IPS-18a (cell line): ENCODE data around the gene LUZP2.
"Not testable (repeated sequence)": the region's sequence is repeated elsewhere in the genome, so short reads cannot be mapped to it uniquely, and the experiment has no call there.

Experiments used
- H3K27ac ChIP-seq: one replicate; pipeline ENCODE4 v1.5.1; 2013; ENCODE audit warnings: low read length
- H3K27me3 ChIP-seq: one replicate; pipeline ENCODE4 v1.6.1; 2013; ENCODE audit warnings: mild to moderate bottlenecking, low read length; ENCODE audit not compliant: control insufficient read depth, insufficient read depth
- H3K36me3 ChIP-seq: one replicate; pipeline ENCODE4 v1.6.1; 2013; ENCODE audit warnings: low read depth, low read length; ENCODE audit not compliant: control insufficient read depth
- H3K4me1 ChIP-seq: one replicate; pipeline ENCODE4 v1.6.1; 2013; ENCODE audit warnings: low read depth, low read length; ENCODE audit not compliant: control insufficient read depth
- H3K4me3 ChIP-seq: one replicate; pipeline ENCODE4 v1.5.1; 2013; ENCODE audit warnings: low read length
- H3K9ac ChIP-seq: one replicate; pipeline ENCODE4 v1.6.1; 2013; ENCODE audit warnings: mild to moderate bottlenecking, low read length, moderate library complexity
- H3K9me3 ChIP-seq: one replicate; pipeline ENCODE4 v1.6.1; 2013; ENCODE audit warnings: low read depth, low read length; ENCODE audit not compliant: control insufficient read depth

The LUZP2 gene

DNA sequence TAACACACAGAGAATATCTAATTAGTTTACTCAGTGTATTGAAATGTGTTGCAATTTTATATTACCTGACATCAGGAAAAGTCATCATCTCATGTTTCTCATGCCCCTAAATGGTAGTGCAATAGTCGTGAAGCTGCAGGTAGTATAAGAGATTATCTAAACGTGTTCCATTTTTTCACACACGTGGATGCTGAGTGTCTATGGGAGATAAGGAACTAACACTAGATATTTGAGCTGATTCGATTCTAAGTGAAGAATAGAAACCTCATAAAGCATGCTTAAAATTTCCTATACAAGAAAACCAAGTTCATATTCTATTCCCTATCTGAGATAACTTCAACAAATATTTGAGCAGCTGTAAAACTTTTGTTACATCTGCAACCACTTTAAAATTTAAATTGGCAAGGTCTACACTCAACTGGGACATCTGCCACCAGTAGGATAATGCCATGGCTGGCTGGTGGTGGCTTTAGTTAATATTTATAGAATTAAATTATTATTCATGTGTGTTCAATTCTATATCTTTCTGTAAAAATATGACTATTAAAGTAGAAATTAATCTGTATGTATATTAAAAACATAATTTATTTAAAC, 388.8 kb downstream of the LUZP2 start:
- Histone ChIP-seq H3K9ac (no peak overlapping the region), H3K27ac (no peak overlapping the region), H3K4me1 (no peaks in the 10 kb centered on the region), H3K27me3 (no peaks in the 10 kb centered on the region), H3K4me3 (no peak overlapping the region), H3K36me3 (no peaks in the 10 kb centered on the region), H3K9me3 (no peaks in the 10 kb centered on the region)

DNA sequence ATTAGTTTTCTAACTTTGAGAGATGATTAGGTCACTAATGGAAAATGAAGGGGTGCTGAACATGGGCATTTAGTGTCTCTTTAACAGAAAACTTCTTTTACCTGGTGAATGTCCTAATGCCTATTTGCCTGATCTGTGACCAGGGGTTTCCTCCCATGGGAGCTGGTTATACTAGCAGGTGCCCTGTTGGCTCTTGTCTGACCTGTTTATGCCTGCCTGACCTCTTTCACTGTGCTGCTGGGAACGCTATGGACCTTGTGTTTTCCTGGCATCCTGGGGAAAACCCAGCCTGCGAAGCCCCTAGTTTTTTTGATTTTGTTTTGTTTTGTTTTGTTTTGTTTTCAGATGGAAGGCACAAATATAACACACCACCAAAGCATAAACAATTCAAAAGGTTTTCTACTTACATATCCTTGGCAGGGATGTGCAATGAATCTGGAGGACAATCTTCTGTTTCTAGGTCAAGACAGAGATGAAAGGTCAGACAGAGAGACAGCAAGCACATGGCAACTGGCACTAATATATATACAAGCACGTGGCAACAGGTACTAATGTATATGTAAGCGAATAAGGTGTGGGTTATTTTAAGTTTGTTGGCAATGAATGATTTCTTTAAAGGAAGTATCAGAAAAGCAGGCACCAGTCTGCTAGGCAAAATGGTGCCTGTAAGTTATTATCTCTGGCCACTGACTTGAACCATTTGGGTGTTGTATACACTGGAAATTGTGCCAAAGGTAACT, 390.2 kb downstream of the LUZP2 start:
- no peak overlapping the region for H3K9ac ChIP-seq
- H3K27me3 ChIP-seq = no peaks in the 10 kb centered on the region
- H3K27ac ChIP-seq = no peak overlapping the region
- no peaks in the 10 kb centered on the region for H3K4me1 ChIP-seq
- H3K9me3 ChIP-seq = no peaks in the 10 kb centered on the region
- no peak overlapping the region for H3K4me3 ChIP-seq
- no peaks in the 10 kb centered on the region for H3K36me3 ChIP-seq

DNA sequence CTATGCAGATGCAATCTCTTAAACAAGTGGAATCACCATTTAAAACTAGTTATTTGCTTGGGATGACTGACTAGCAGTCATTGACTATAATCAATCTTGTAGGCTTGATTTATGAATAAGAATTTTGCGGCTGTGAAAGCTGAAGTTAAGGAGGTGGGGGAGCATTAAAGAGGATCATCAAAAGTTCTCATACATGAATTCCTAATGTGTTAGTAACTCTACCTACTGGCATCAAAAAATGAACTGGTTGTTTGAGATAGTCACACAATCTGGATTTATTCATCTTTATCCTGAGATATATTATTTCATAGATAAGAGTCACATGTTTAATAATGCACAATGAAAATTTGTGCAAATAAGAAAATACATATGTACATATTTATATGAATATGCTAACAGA, 393.6 kb downstream of the LUZP2 start:
- H3K36me3 ChIP-seq = no peaks in the 10 kb centered on the region
- H3K9ac ChIP-seq = no peak overlapping the region
- no peaks in the 10 kb centered on the region for H3K9me3 ChIP-seq
- no peak overlapping the region for H3K27ac ChIP-seq
- H3K27me3 ChIP-seq = no peaks in the 10 kb centered on the region
- no peaks in the 10 kb centered on the region for H3K4me1 ChIP-seq
- H3K4me3 ChIP-seq = no peak overlapping the region

DNA sequence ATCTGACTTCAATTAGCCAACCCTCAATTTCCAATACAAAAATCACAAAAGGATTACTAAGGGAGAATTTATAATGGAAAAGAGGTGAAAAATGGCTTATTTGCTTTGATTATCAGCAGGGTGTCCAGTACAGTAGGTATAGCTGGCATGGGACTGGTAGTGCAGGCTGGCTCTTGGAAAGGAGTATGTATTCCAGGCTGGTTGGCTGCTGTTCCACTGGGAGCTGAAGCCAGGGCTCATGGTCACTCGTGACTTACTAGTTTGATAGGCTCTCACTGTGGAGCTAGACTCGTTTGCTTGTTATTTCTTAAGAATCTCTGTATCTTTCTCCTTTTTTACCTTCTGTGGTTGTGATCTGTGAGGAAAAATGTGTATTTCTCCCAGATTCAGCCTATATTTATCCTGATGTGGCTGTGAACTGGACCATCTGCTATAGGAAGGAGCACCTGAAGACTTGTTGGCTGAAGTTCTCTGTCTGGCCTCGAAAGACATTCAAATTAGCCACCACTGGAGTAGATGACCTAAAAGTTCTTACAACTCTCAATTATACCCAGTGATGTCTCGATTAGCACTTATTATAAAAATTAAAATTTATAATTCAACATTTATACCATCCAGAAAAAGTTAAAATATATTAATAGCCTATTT, 395.1 kb downstream of the LUZP2 start:
- not testable (repeated sequence) for H3K9me3 ChIP-seq, H3K27me3 ChIP-seq, H3K9ac ChIP-seq, H3K27ac ChIP-seq, H3K4me1 ChIP-seq, H3K4me3 ChIP-seq, H3K36me3 ChIP-seq

DNA sequence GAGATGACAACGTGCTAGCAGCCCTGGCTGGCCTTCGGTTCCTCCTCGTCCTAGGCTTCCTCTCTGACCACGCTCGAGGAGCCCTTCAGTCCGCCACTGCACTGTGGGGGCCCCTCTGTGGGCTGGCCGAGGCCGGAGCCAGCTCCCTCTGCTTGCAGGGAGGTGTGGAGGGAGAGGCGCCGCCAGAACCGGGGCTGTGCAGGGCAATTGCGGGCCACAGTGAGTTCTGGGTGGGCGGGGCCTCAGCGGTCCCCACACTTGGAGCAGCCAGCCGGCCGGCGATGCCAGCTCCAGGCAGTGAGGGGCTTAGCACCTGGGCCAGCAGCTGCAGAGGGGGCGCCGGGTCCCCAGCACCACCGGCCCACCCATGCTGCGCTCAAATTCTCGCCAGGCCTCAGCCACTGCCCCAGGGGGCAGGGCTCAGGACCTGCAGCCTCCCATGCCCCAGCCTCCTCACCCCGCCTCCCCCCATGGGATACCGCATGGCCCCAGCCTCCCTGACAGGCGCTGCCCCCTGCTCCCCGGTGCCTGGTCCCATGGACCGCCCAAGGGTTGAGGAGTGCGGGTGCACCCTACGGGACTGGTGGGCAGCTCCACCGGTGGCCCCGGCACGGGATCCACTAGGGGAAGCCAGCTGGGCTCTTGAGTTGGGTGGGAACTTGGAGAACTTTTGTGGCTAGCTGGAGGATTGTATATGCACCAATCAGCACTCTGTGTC, 399.4 kb downstream of the LUZP2 start:
- no peaks in the 10 kb centered on the region for H3K36me3 ChIP-seq
- peaks cover 5% of the 10 kb centered on the region for H3K4me1 ChIP-seq
- no peak overlapping the region for H3K9ac ChIP-seq
- no peak overlapping the region for H3K27ac ChIP-seq
- no peaks in the 10 kb centered on the region for H3K27me3 ChIP-seq
- no peak overlapping the region for H3K4me3 ChIP-seq
- no peaks in the 10 kb centered on the region for H3K9me3 ChIP-seq

DNA sequence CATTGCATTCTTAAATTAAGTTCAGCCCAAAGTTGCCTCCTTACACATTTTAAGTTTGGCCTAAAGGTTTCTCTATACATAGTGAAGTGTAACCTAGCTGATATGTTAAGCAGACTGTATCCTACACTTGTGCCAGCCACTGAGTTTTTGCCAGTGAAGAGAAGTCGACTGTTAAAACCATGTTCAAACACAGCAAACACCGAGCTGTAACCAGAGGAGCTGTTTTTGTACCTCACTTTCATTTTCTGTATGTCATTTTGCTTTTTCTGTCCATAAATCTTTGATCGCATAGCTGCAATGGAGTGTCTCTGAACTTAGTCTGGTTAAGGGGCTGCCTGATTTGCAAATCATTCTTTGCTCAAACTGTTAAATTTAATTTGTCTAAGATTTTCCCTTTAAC, 403.7 kb downstream of the LUZP2 start:
- Histone ChIP-seq H3K4me3 (no peak overlapping the region), H3K27me3 (no peaks in the 10 kb centered on the region), H3K9ac (no peak overlapping the region), H3K4me1 (peaks cover 5% of the 10 kb centered on the region), H3K27ac (no peak overlapping the region), H3K9me3 (no peaks in the 10 kb centered on the region), H3K36me3 (no peaks in the 10 kb centered on the region)

DNA sequence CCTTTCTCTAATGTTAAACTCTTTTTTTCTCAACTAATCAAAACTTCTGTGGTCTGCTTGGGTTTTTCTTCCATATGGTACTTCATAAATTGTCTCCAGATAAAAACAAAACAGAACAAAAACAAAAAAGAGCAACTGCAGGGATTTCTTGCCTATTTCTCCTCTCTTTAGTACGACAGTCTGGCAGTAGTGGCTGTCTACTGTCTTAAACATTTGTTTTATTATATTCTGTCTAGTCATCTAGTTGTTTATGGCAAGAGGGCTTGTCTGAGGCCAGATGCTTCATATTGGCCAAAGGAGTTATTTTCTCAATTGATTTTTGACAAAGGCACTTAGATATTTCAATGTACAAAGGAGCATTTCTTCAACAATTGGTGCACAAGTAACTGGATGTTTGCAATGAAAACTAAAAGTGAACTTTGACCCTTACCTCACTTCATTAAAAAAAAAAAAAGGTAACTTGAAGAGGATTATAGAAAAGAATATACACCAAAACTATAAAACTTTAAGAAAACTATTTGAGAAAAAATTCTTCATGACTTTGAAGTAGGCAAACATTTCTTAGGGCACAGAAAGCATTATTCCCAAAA, 404.2 kb downstream of the LUZP2 start:
- no peaks in the 10 kb centered on the region for H3K27me3 ChIP-seq
- no peak overlapping the region for H3K9ac ChIP-seq
- no peaks in the 10 kb centered on the region for H3K36me3 ChIP-seq
- peaks cover 5% of the 10 kb centered on the region for H3K4me1 ChIP-seq
- no peak overlapping the region for H3K27ac ChIP-seq
- no peaks in the 10 kb centered on the region for H3K9me3 ChIP-seq
- H3K4me3 ChIP-seq = no peak overlapping the region

DNA sequence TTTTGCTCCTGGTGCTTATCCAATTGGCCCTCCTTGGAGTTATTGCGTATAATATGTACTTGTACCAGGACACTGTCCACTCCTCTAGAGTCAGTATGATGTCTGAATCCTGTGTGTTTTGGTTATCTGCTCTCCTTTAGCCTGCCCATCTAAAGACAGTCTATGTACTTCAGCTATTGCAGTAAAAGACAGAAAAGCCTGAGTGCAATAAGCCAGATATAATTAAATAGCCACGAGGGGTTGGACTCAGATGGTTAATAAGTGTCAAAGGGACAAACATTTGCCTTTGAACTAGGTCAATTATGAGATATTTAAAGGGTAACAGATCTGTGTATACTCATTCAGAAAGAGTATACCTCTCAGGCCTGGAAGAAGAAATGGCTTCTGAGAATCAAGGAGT, 406.7 kb downstream of the LUZP2 start:
- Histone ChIP-seq H3K9ac (no peak overlapping the region), H3K4me3 (no peak overlapping the region), H3K36me3 (no peaks in the 10 kb centered on the region), H3K27ac (no peak overlapping the region), H3K27me3 (no peaks in the 10 kb centered on the region), H3K4me1 (peaks cover 5% of the 10 kb centered on the region), H3K9me3 (no peaks in the 10 kb centered on the region)

DNA sequence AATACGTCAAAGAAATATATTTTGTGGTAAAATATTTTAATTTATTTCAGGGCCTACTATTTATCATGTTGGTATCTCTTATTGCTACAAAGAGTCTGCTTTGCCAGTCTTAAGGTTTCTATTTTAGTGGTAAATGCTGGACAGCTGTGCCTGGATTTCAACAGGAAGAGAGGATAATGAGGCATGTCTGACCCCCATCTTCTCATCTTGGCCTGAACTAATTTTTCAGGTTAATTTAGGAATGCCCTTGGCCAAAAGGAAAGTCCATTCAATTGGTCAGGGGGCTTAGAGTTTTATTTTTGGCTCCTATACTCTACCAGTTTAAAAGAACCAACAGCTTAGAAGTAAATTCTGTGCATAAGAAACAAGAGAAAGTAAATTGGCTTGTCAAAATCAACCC, 428.2 kb downstream of the LUZP2 start:
- Histone ChIP-seq H3K4me1 (no peaks in the 10 kb centered on the region), H3K27ac (no peak overlapping the region), H3K9ac (no peak overlapping the region), H3K27me3 (no peaks in the 10 kb centered on the region), H3K4me3 (no peak overlapping the region), H3K36me3 (no peaks in the 10 kb centered on the region), H3K9me3 (no peaks in the 10 kb centered on the region)

DNA sequence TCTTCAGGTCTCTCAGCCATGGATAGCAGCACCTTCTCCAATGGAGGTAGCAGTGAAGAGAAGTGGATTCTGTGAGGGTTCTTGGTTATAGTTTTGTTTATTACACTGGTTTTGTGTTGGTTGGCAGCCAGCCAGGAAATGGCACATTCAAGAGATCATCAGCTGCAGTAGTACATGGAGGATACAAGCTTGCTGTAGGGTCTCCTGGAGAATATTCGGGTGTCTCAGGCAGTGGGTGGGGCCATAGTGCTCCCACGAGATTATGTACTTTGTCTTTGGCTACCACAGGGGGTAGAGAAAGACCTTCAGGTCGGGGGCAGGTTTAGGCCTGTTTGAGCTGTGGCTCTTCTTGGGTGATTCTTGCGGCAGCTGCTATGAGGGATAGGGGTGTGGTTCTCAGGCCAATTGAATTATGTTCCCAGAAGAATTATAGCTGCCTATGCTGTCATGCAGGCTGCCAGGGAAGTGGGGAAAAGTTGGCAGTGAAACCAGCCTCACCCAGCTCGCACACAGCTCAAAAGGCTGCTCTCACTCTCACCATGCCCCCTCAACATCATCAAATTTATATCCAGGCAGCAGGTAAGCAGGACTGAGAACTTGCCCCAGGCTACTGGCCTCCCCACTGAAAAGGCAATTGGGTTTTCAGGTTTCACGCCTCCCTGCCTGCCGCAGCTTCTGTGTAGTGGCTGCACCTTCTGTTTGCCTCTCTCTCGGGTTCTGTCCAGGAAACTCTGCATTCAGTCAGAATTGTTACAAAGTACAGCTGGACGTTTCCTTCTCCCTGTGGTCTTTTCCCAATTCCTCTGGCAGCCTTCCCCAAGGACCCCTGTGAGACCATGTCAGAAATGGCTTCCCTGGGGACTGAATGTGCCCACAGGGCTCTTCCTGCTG, 435.5 kb downstream of the LUZP2 start:
- H3K4me3 ChIP-seq = no peak overlapping the region
- H3K27me3 ChIP-seq = no peaks in the 10 kb centered on the region
- H3K4me1 ChIP-seq = peaks cover 4% of the 10 kb centered on the region
- no peak overlapping the region for H3K27ac ChIP-seq
- no peaks in the 10 kb centered on the region for H3K36me3 ChIP-seq
- H3K9ac ChIP-seq = no peak overlapping the region
- no peaks in the 10 kb centered on the region for H3K9me3 ChIP-seq
